Measurements from ENCODE around the gene RANBP3. TPM values are rescaled to one million over a fixed set of nuclear protein-coding genes. Genes with fewer than 3 reads are reported as not detected.

Gene RANBP3
- total RNA-seq, 6 donors from 2014 or later, result 64.4 to 116 (median 68.5) TPM

- Histone ChIP-seq H3K4me3 (no peak overlapping the region), H3K27me3 (no peaks in the 10 kb centered on the region), H3K36me3 (no peaks in the 10 kb centered on the region), H3K27ac (no peak overlapping the region), H3K9me3 (no peaks in the 10 kb centered on the region), H3K4me1 (peaks cover 9 to 22% (median 10%) of the 10 kb centered on the region in 4 donors)
- DNase-seq (no peak), ATAC-seq (ENCODE audit: low FRiP score in 2 of 2) (no peak)
- TF ChIP-seq POLR2AphosphoS5 (IDR thresholded peaks at IDR 0.05), result no peak
- TF ChIP-seq CTCF (IDR thresholded peaks at IDR 0.05), result no peak
- no peak for TF ChIP-seq POLR2A (IDR thresholded peaks at IDR 0.05)
- no peak for TF ChIP-seq EP300 (IDR thresholded peaks at IDR 0.05)
- 89 to 90% methylated on average over 12 of the region's 12 CpGs for WGBS, 2 donors
These were observed 7.3 kb upstream of the RANBP3 start for GRCh38 chr19:5985098-5985783.

GRCh38 chr19:5984600-5984999, 6.7 kb upstream of the RANBP3 start:
- ATAC-seq (ENCODE audit: low FRiP score in 2 of 2), result no peak
- H3K27ac ChIP-seq, result no peak overlapping the region
- H3K4me3 ChIP-seq, result no peak overlapping the region
- no peak for DNase-seq
- TF ChIP-seq POLR2AphosphoS5 (IDR thresholded peaks at IDR 0.05) (no peak), EP300 (IDR thresholded peaks at IDR 0.05) (no peak), CTCF (IDR thresholded peaks at IDR 0.05) (no peak), POLR2A (IDR thresholded peaks at IDR 0.05) (no peak)
- WGBS, 2 donors, result 74 to 82% methylated on average over 4 of the region's 4 CpGs
- no peaks in the 10 kb centered on the region for H3K36me3 ChIP-seq
- H3K9me3 ChIP-seq, result no peaks in the 10 kb centered on the region
- H3K4me1 ChIP-seq, result peaks cover 13 to 29% (median 14%) of the 10 kb centered on the region in 4 donors
- H3K27me3 ChIP-seq, result no peaks in the 10 kb centered on the region

GRCh38 chr19:5983367-5983955, 5.5 kb upstream of the RANBP3 start:
- no peaks in the 10 kb centered on the region for H3K9me3 ChIP-seq
- H3K4me3 ChIP-seq, result no peak overlapping the region
- no peak for DNase-seq
- H3K27me3 ChIP-seq, result no peaks in the 10 kb centered on the region
- ATAC-seq (ENCODE audit: low FRiP score in 2 of 2), result no peak
- TF ChIP-seq POLR2AphosphoS5 (IDR thresholded peaks at IDR 0.05), result peak in 1 of 2 donors; percentile 40
- no peak for TF ChIP-seq POLR2A (IDR thresholded peaks at IDR 0.05)
- 46 to 55% methylated on average over 10 to 14 of the region's 14 CpGs for WGBS, 2 donors
- H3K27ac ChIP-seq, result peak overlapping the region in 2 of 4 donors; percentile 42 to 63
- peaks cover 23 to 39% (median 25%) of the 10 kb centered on the region in 4 donors for H3K4me1 ChIP-seq
- H3K36me3 ChIP-seq, result no peaks in the 10 kb centered on the region

GRCh38 chr19:5978606-5979552, 939 bp upstream of the RANBP3 start:
- DNase-seq (peak in 1 of 2 donors; percentile 88), ATAC-seq (ENCODE audit: low FRiP score in 2 of 2) (no peak)
- Histone ChIP-seq H3K36me3 (peaks cover 0 to 10% (median 4%) of the 10 kb centered on the region in 4 donors), H3K27me3 (no peaks in the 10 kb centered on the region), H3K4me1 (peaks cover 49 to 65% (median 51%) of the 10 kb centered on the region in 4 donors), H3K27ac (peak overlapping the region; percentile 88 to 96 (median 91)), H3K4me3 (peak overlapping the region; percentile 65 to 100 (median 86)), H3K9me3 (no peaks in the 10 kb centered on the region)
- TF ChIP-seq POLR2AphosphoS5 (IDR thresholded peaks at IDR 0.05), result no peak
- TF ChIP-seq CTCF (IDR thresholded peaks at IDR 0.05), result no peak
- no peak for TF ChIP-seq EP300 (IDR thresholded peaks at IDR 0.05)
- no peak for TF ChIP-seq POLR2A (IDR thresholded peaks at IDR 0.05)
- WGBS, 2 donors, result 39 to 73% methylated on average over 18 to 27 of the region's 33 CpGs

Measured in upper lobe of left lung (tissue), 6 donors.